ENCODE data around the gene ZBTB37.

GRCh38 chr1:173894189-173894588, 26.0 kb downstream of the ZBTB37 start:
- TF ChIP-seq POU2F2 (IDR thresholded peaks at IDR 0.05; ENCODE audit: low read depth, low read length) (no peak), POLR2AphosphoS5 (IDR thresholded peaks at IDR 0.05; ENCODE audit: low read depth, low read length) (no peak)
